MCF 10A (cell line): ENCODE measurements around the gene B3GAT3. TPM values are rescaled to one million over a fixed set of nuclear protein-coding genes. Genes with fewer than 3 reads are reported as not detected.

Experiments
- BruUV-seq: library from RNA; stranded (reverse); fragments of 400-500 nt; replicated peaks from 2 replicates; lab custom pipeline; 2021; lab: Mats Ljungman, UMichigan
- CTCF ChIA-PET: fragments of 300-600 bp; sonication (Branson Sonifier 250); formaldehyde crosslinking; extraction: SDS; loops from one replicate; lab custom pipeline; 2021; ENCODE audit warnings: antibody characterized with exemption, inconsistent platforms; lab: Yijun Ruan, JAX
- POLR2A ChIA-PET: fragments of 300-600, 350-650 bp; sonication (Branson Sonifier 250); formaldehyde crosslinking; extraction: SDS; loops from one replicate; lab custom pipeline; 2020; ENCODE audit warnings: antibody characterized with exemption, inconsistent platforms; lab: Yijun Ruan, JAX
- DNase-seq: peaks from one replicate; pipeline ENCODE4 v3.0.0-alpha.2; 2018; ENCODE audit not compliant: unreplicated experiment
- H3K27ac Mint-ChIP-seq: one replicate; pipeline ENCODE4 v1.8.0; 2022; ENCODE audit warnings: mild to moderate bottlenecking, low read depth, mixed read lengths; ENCODE audit not compliant: unreplicated experiment
- H3K27me3 Mint-ChIP-seq: one replicate; pipeline ENCODE4 v1.8.0; 2022; ENCODE audit warnings: mixed read lengths; ENCODE audit not compliant: insufficient read depth, unreplicated experiment
- H3K36me3 Mint-ChIP-seq: one replicate; pipeline ENCODE4 v1.8.0; 2022; ENCODE audit warnings: mild to moderate bottlenecking, moderate library complexity, mixed read lengths; ENCODE audit not compliant: insufficient read depth, unreplicated experiment
- H3K4me1 Mint-ChIP-seq: one replicate; pipeline ENCODE4 v1.8.0; 2022; ENCODE audit warnings: mixed read lengths; ENCODE audit not compliant: insufficient read depth, unreplicated experiment
- H3K4me3 Mint-ChIP-seq: one replicate; pipeline ENCODE4 v1.8.0; 2022; ENCODE audit warnings: mild to moderate bottlenecking, moderate library complexity, mixed read lengths; ENCODE audit not compliant: unreplicated experiment
- H3K9me3 Mint-ChIP-seq: one replicate; pipeline ENCODE4 v1.8.0; 2022; ENCODE audit warnings: mixed read lengths; ENCODE audit not compliant: unreplicated experiment
- intact Hi-C: fragments of 100-400 bp; cut with micrococcal nuclease; formaldehyde crosslinking; loops from 2 replicates; pipeline ENCODE4 v1.14.1; 2022
- total RNA-seq: library from RNA; stranded (reverse); gene quantifications from 2 replicates; pipeline ENCODE4 v1.2.3, GENCODE V29; 2022
- TF ChIP-seq, protein P1 (sequence below): fragments of 200-600 bp; IDR thresholded peaks from one replicate; pipeline ENCODE4 v1.8.0; 2022; ENCODE audit warnings: antibody characterized with exemption, mild to moderate bottlenecking; ENCODE audit not compliant: unreplicated experiment

B3GAT3 gene
- total RNA-seq, 1 experiment from 2014 or later, result 42.4 TPM

DNA sequence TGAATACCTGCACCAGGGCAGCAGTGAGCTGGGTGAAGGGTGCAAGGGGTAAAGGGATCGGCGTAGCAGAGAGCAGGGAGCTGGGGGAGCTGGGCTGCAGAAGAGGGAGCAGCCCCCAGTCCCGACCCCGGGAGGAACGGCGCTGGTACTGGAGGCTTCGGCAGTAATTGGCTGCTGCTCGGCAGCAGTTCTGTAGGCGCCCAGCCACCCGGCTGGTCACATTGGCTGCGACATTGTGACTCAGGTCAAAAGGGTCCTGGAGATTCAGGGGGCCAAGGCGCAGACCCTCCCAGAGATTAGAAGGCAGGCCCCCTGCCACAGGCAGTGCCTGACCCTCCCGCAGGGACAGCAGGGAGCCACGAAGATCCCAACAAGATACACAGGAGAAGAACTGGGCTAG, 45.9 kb downstream of the B3GAT3 start:
- Mint-ChIP-seq H3K9me3 (no peaks in the 10 kb centered on the region), H3K4me1 (peaks cover 29% of the 10 kb centered on the region), H3K27me3 (no peaks in the 10 kb centered on the region), H3K27ac (no peak overlapping the region), H3K4me3 (peak overlapping the region; percentile 100), H3K36me3 (peaks cover 72% of the 10 kb centered on the region)
- TF ChIP-seq, protein P1, sequence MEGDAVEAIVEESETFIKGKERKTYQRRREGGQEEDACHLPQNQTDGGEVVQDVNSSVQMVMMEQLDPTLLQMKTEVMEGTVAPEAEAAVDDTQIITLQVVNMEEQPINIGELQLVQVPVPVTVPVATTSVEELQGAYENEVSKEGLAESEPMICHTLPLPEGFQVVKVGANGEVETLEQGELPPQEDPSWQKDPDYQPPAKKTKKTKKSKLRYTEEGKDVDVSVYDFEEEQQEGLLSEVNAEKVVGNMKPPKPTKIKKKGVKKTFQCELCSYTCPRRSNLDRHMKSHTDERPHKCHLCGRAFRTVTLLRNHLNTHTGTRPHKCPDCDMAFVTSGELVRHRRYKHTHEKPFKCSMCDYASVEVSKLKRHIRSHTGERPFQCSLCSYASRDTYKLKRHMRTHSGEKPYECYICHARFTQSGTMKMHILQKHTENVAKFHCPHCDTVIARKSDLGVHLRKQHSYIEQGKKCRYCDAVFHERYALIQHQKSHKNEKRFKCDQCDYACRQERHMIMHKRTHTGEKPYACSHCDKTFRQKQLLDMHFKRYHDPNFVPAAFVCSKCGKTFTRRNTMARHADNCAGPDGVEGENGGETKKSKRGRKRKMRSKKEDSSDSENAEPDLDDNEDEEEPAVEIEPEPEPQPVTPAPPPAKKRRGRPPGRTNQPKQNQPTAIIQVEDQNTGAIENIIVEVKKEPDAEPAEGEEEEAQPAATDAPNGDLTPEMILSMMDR, result no peak
- CTCF ChIA-PET, result no interaction called here
- intact Hi-C loops, result no loop called here
- POLR2A ChIA-PET, result interaction anchor here (1.1 to 5.4 kb wide), 6 partner anchors 9 to 265 kb away, joined by 3 to 85 read pairs (median 19); partner anchors contain the start of genes AHNAK, B3GAT3 and MTA2
- BruUV-seq, result no TSS peak
- DNase-seq, result no peak

DNA sequence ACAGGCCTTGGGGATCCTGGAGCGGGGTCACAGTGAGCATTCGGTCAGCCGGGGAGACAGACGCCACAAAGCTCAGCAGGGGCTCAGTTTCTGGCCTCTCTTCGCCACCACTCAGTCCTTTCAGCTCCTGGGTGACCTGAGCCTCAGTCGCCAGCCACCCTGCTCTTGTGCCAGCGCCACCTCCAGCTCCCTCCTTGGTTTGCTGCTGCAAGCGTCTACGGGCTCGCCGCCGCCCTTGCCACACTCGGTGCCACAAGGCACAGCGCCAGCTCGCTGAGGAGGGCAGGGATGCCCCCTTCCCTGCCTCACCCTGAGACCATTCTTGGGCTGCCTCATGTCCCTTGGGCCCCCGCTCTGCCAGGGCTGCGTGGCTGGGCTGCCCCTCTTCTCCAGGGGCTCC, 46.6 kb downstream of the B3GAT3 start:
- peaks cover 30% of the 10 kb centered on the region for H3K4me1 Mint-ChIP-seq
- CTCF ChIA-PET, result interaction anchor here (0.6 to 1.3 kb wide), 5 partner anchors 16 to 117 kb away, joined by 3 to 5 read pairs (median 3); partner anchors contain the start of gene TUT1
- no TSS peak for BruUV-seq

DNA sequence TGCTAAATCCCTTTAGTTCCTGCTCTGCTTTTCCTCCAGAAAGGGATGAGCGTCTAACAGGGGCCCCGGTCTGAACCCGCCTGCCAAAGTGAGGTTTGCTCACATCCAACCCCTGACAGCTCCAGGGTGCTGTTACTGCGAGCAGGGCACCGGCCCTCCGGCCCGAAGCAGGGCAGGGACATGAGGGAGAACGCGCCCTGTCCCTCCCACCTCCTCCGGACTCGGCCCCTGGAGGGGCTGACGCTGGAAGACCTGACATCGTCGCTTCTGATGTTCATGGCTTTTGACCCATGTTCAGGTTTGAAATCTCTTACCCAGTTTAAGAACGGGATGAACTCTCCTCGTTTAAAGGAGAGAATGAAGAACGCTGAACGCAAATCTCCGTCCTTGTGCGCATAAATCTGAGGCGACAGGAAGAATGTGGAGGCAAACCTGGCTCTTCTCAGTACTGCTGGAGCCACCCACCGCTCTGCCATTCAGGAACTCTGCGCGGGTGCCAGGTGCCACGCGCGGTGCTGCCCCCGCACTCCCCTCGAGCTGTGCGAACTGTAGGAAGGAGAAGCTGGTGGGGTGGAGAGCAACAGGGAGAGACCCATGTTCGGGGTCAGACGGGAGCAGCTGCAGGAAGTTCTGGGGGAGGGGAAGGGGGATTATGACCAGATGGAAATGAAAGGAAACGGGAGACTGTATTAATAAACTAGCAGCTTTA, 47.3 kb downstream of the B3GAT3 start:
- Mint-ChIP-seq H3K27me3 (no peaks in the 10 kb centered on the region), H3K36me3 (peaks cover 73% of the 10 kb centered on the region), H3K9me3 (no peaks in the 10 kb centered on the region), H3K27ac (peak overlapping the region; percentile 100), H3K4me3 (peak overlapping the region; percentile 100), H3K4me1 (peaks cover 30% of the 10 kb centered on the region)
- intact Hi-C loops, result loop anchor here (1.0 to 5.0 kb wide), 2 partner anchors 17 to 38 kb away; partner anchors contain the start of genes EML3, ROM1 and TUT1
- POLR2A ChIA-PET, result interaction anchor here (0.6 to 6.9 kb wide), 52 partner anchors 8 to 997 kb away, joined by 3 to 164 read pairs (median 6); partner anchors contain the start of genes AHNAK, B3GAT3, C11orf98 and CSKMT
- no peak for DNase-seq
- TF ChIP-seq, protein P1, result no peak
- TSS peak; percentile 76 for BruUV-seq
- CTCF ChIA-PET, result interaction anchor here (0.6 to 1.3 kb wide), 11 partner anchors 14 to 179 kb away, joined by 3 to 5 read pairs (median 3); partner anchors contain the start of gene TUT1

More for the DNA sequence above, 46.6 kb downstream of the B3GAT3 start:
- peak overlapping the region; percentile 100 for H3K4me3 Mint-ChIP-seq
- no peaks in the 10 kb centered on the region for H3K27me3 Mint-ChIP-seq
- no peaks in the 10 kb centered on the region for H3K9me3 Mint-ChIP-seq
- DNase-seq, result no peak
- intact Hi-C loops, result no loop called here
- POLR2A ChIA-PET, result interaction anchor here (0.7 to 6.9 kb wide), 15 partner anchors 14 to 266 kb away, joined by 3 to 164 read pairs (median 9); partner anchors contain the start of genes AHNAK, B3GAT3, GANAB and MTA2
- TF ChIP-seq, protein P1, result no peak
- peak overlapping the region; percentile 100 for H3K27ac Mint-ChIP-seq
- H3K36me3 Mint-ChIP-seq, result peaks cover 72% of the 10 kb centered on the region
